Measurements from ENCODE around the gene SIVA1.

- TF ChIP-seq CTCF (IDR thresholded peaks at IDR 0.05; ENCODE audit: low read length): no peak
- no peak for TF ChIP-seq EZH2 (optimal IDR thresholded peaks at IDR 0.05; ENCODE audit: low read depth, low read length)
- no peak for TF ChIP-seq EZH2phosphoT487 (IDR thresholded peaks at IDR 0.05; ENCODE audit: low read length)
These were observed 48.7 kb upstream of the SIVA1 start for GRCh38 chr14:104704252-104704651.
